Measurements from ENCODE around the gene SPRY1.

Gene SPRY1

GRCh38 chr4:123449362-123449761 is 52.8 kb downstream of the SPRY1 start:
- no peak for DNase-seq

- DNase-seq, result no peak
These were observed 53.2 kb downstream of the SPRY1 start for GRCh38 chr4:123449780-123450179.

GRCh38 chr4:123450393-123450792 is 53.8 kb downstream of the SPRY1 start:
- DNase-seq, result no peak

GRCh38 chr4:123452616-123453015 is 56.0 kb downstream of the SPRY1 start:
- DNase-seq, result no peak

GRCh38 chr4:123453061-123453680 is 56.6 kb downstream of the SPRY1 start:
- no peak for DNase-seq
